Measurements from ENCODE around the gene EGLN3. TPM values are rescaled to one million over a fixed set of nuclear protein-coding genes. Genes with fewer than 3 reads are reported as not detected.
A peak's percentile ranks its signal among the peaks of the same experiment; 100 is the strongest.

The EGLN3 gene
- total and polyA plus RNA-seq, 2 of the 13 experiments (the other 11 are each of a cell fraction or from before 2014, with no cell fraction given) = 0.18 to 27.3 TPM

GRCh38 chr14:33987565-33988080 is 36.7 kb upstream of the EGLN3 start (continued):
- TF ChIP-seq CREM (IDR thresholded peaks at IDR 0.05) (peak; percentile 56; the same call in 1 of the 2 replicates), CREM (CRISPR knock-in tag; IDR thresholded peaks at IDR 0.05) (no peak), ZNF770 (CRISPR knock-in tag; IDR thresholded peaks at IDR 0.05) (no peak), ZNF274 (CRISPR knock-in tag; IDR thresholded peaks at IDR 0.05) (no peak), ZNF589 (CRISPR knock-in tag; conservative IDR thresholded peaks at IDR 0.05) (no peak), ZNF562 (CRISPR knock-in tag; IDR thresholded peaks at IDR 0.05; ENCODE audit: borderline replicate concordance) (no peak), ZNF574 (CRISPR knock-in tag; IDR thresholded peaks at IDR 0.05) (no peak), ZNF17 (CRISPR knock-in tag; IDR thresholded peaks at IDR 0.05) (no peak), EP300 (IDR thresholded peaks at IDR 0.05; ENCODE audit: low read depth in 2 of 2, low read length in 2 of 2) (peak in 1 of 2 experiments; percentile 55; a peak in 2 of 4 replicates), EP300 (CRISPR knock-in tag; IDR thresholded peaks at IDR 0.05; ENCODE audit: borderline replicate concordance) (no peak), PHF8 (CRISPR knock-in tag; IDR thresholded peaks at IDR 0.05) (no peak), IRF9 (CRISPR knock-in tag; IDR thresholded peaks at IDR 0.05; ENCODE audit: borderline replicate concordance) (no peak), ZNF337 (CRISPR knock-in tag; IDR thresholded peaks at IDR 0.05; ENCODE audit: borderline replicate concordance, low read depth) (peak; percentile 39; the same call in 1 of the 2 replicates), ZNF598 (CRISPR knock-in tag; IDR thresholded peaks at IDR 0.05; ENCODE audit: borderline replicate concordance) (no peak), CSRNP2 (CRISPR knock-in tag; conservative IDR thresholded peaks at IDR 0.05; ENCODE audit: low read depth) (no peak)
